GM23338 (cell line): ENCODE data around the gene CNTN5. TPM values are rescaled to one million over a fixed set of nuclear protein-coding genes. Genes with fewer than 3 reads are reported as not detected.

ENCODE experiments used
- ATAC-seq: fragments of 200-7000 bp; cut with Tn5 transposase; 3 replicates; pipeline ENCODE4 v1.9.1; 2020
- DNase-seq: peaks from one replicate; pipeline ENCODE4 v3.0.0-alpha.2; 2015; ENCODE audit warnings: low spot score
- H2AFZ ChIP-seq: fragments of 200-600 bp; sonication (generic); 2 replicates; pipeline ENCODE4 v1.8.0; 2016; ENCODE audit warnings: antibody characterized with exemption, mild to moderate bottlenecking, moderate library complexity
- H3F3A ChIP-seq: fragments of 200-600 bp; sonication (generic); replicated peaks from 2 replicates; pipeline ENCODE4 v1.8.0; 2017; ENCODE audit warnings: antibody characterized with exemption, mixed run types, low read depth
- H3K27ac ChIP-seq: fragments of 200-600 bp; sonication (generic); 2 replicates; pipeline ENCODE4 v1.6.1; 2016; ENCODE audit warnings: low read depth
- H3K27me3 ChIP-seq: fragments of 200-600 bp; sonication (generic); 2 replicates; pipeline ENCODE4 v1.8.0; 2016; ENCODE audit warnings: mild to moderate bottlenecking, mixed run types, moderate library complexity; ENCODE audit not compliant: insufficient read depth
- H3K36me3 ChIP-seq: fragments of 200-600 bp; sonication (generic); 2 replicates; pipeline ENCODE4 v1.8.0; 2016; ENCODE audit warnings: mild to moderate bottlenecking; ENCODE audit not compliant: insufficient read depth
- H3K4me1 ChIP-seq: fragments of 200-600 bp; sonication (generic); 2 replicates; pipeline ENCODE4 v1.8.0; 2016; ENCODE audit warnings: mild to moderate bottlenecking, moderate library complexity; ENCODE audit not compliant: insufficient read depth
- H3K4me2 ChIP-seq: fragments of 200-600 bp; sonication (generic); 2 replicates; pipeline ENCODE4 v1.7.1; 2017; ENCODE audit warnings: mixed run types
- H3K4me3 ChIP-seq: fragments of 200-600 bp; sonication (generic); 2 replicates; pipeline ENCODE4 v1.6.1; 2016; ENCODE audit warnings: mixed run types
- H3K79me2 ChIP-seq: fragments of 200-600 bp; sonication (generic); replicated peaks from 2 replicates; pipeline ENCODE4 v1.8.0; 2017; ENCODE audit warnings: mild to moderate bottlenecking; ENCODE audit not compliant: insufficient read depth
- H3K9me2 ChIP-seq: fragments of 200-600 bp; sonication (generic); 2 replicates; pipeline ENCODE4 v1.8.0; 2017; ENCODE audit not compliant: insufficient read depth
- H4K20me1 ChIP-seq: fragments of 200-600 bp; sonication (generic); replicated peaks from 2 replicates; pipeline ENCODE4 v1.8.0; 2017; ENCODE audit warnings: mild to moderate bottlenecking; ENCODE audit not compliant: insufficient read depth
- H3K27ac Mint-ChIP-seq: 2 replicates; pipeline ENCODE4 v1.8.0; 2020; ENCODE audit warnings: inconsistent platforms, mild to moderate bottlenecking, moderate library complexity, mixed read lengths
- H3K27me3 Mint-ChIP-seq: 3 replicates; pipeline ENCODE4 v1.8.0; 2022; ENCODE audit warnings: low read depth, mild to moderate bottlenecking, moderate library complexity, mixed read lengths, inconsistent platforms; ENCODE audit not compliant: insufficient read depth, poor library complexity
- H3K36me3 Mint-ChIP-seq: 3 replicates; pipeline ENCODE4 v1.8.0; 2021; ENCODE audit warnings: low read depth, mild to moderate bottlenecking, inconsistent platforms, moderate library complexity, mixed read lengths
- H3K4me1 Mint-ChIP-seq: 3 replicates; pipeline ENCODE4 v1.8.0; 2020; ENCODE audit warnings: mild to moderate bottlenecking, inconsistent platforms, mixed read lengths
- H3K4me3 Mint-ChIP-seq: 3 replicates; pipeline ENCODE4 v1.8.0; 2021; ENCODE audit warnings: moderate library complexity, mild to moderate bottlenecking, inconsistent platforms, mixed read lengths
- H3K9me3 Mint-ChIP-seq: 3 replicates; pipeline ENCODE4 v1.8.0; 2020; ENCODE audit warnings: moderate library complexity, mild to moderate bottlenecking, inconsistent platforms, mixed read lengths
- EZH2 ChIP-seq: fragments of 200-600 bp; sonication (generic); IDR thresholded peaks from one replicate; pipeline ENCODE4 v1.8.0; 2017; ENCODE audit warnings: antibody characterized with exemption, mild to moderate bottlenecking, low read depth; ENCODE audit not compliant: unreplicated experiment
- JUNB ChIP-seq: IDR thresholded peaks from one replicate; pipeline ENCODE4 v1.6.1; 2016; ENCODE audit warnings: antibody characterized with exemption; ENCODE audit not compliant: unreplicated experiment
- POLR2AphosphoS5 ChIP-seq: IDR thresholded peaks from 2 replicates; pipeline ENCODE4 v1.6.1; 2016; ENCODE audit warnings: antibody characterized with exemption, low read depth
- STAT1 ChIP-seq: IDR thresholded peaks from one replicate; pipeline ENCODE4 v1.6.1; 2016; ENCODE audit warnings: antibody characterized with exemption; ENCODE audit not compliant: unreplicated experiment
- ZNF114 ChIP-seq: fragments of 250-450 bp; sonication (Bioruptor Pico); IDR thresholded peaks from 2 replicates; pipeline ENCODE4 v1.5.0; 2020; ENCODE audit warnings: mild to moderate bottlenecking, moderate library complexity
- ZNF331 ChIP-seq: fragments of 250-450 bp; sonication (Bioruptor Pico); IDR thresholded peaks from 2 replicates; pipeline ENCODE4 v1.5.0; 2020; ENCODE audit warnings: low read depth, mild to moderate bottlenecking, moderate library complexity
- polyA plus RNA-seq: library from polyadenylated mRNA; unstranded; fragments of >200 nt; fragmentation: Nextera tagmentation; extraction: Ambion mirVana; gene quantifications from 2 replicates; pipeline ENCODE4 v1.2.1, GENCODE V29; 2016
- total RNA-seq: library from RNA; depleted of rRNA; stranded (reverse); fragments of >200 nt; shearing (Covaris generic); gene quantifications from 2 replicates; pipeline ENCODE4 v1.2.3, GENCODE V29; 2014
- TF ChIP-seq, protein P1 (sequence below), 2 experiments: fragments of 200-600 bp in 1 of 2; sonication (generic) in 1 of 2; conservative IDR thresholded peaks; 2 replicates each; pipeline versions ENCODE4 v1.5.1 to v1.6.1; 2016 to 2017; ENCODE audit warnings: antibody characterized with exemption in 2 of 2, low read depth in 2 of 2, mild to moderate bottlenecking in 2 of 2, moderate library complexity in 1 of 2
- TF ChIP-seq, protein P2 (sequence below): IDR thresholded peaks from one replicate; pipeline ENCODE4 v1.6.1; 2018; ENCODE audit warnings: antibody characterized with exemption; ENCODE audit not compliant: unreplicated experiment
- TF ChIP-seq, protein P3 (sequence below): fragments of 250-450 bp; sonication (Bioruptor Pico); IDR thresholded peaks from 2 replicates; pipeline ENCODE4 v1.5.0; 2020; ENCODE audit warnings: mild to moderate bottlenecking, moderate library complexity
- TF ChIP-seq, protein P4 (sequence below): IDR thresholded peaks from 2 replicates; pipeline ENCODE4 v1.6.1; 2016; ENCODE audit warnings: antibody characterized with exemption

CNTN5 gene
- total and polyA plus RNA-seq, 2 experiments from 2014 or later, result not detected

DNA sequence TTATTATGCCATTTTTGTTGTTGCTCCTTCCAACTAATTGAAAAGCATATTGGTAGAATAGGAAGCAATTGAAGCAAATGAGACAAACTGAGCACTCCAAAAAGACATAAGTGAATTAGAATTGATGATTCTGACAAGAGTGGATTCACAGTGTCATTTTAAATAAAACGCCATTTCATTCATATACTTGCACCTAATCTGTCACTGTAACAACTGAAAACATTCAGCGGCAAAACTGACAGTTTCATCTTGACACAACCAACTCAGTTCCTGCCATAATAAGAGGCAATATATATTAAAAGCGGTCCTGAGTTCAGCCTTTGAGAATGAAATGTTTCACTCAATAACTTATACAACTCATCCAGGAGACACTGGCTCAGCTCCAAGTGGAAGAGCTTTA, 306.8 kb downstream of the CNTN5 start (continued):
- TF ChIP-seq, protein P1, sequence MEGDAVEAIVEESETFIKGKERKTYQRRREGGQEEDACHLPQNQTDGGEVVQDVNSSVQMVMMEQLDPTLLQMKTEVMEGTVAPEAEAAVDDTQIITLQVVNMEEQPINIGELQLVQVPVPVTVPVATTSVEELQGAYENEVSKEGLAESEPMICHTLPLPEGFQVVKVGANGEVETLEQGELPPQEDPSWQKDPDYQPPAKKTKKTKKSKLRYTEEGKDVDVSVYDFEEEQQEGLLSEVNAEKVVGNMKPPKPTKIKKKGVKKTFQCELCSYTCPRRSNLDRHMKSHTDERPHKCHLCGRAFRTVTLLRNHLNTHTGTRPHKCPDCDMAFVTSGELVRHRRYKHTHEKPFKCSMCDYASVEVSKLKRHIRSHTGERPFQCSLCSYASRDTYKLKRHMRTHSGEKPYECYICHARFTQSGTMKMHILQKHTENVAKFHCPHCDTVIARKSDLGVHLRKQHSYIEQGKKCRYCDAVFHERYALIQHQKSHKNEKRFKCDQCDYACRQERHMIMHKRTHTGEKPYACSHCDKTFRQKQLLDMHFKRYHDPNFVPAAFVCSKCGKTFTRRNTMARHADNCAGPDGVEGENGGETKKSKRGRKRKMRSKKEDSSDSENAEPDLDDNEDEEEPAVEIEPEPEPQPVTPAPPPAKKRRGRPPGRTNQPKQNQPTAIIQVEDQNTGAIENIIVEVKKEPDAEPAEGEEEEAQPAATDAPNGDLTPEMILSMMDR (conservative IDR thresholded peaks at IDR 0.05; ENCODE audit: low read depth in 2 of 2), result no peak
- no peak for TF ChIP-seq POLR2AphosphoS5
- TF ChIP-seq ZNF331 (CRISPR knock-in tag), result no peak

DNA sequence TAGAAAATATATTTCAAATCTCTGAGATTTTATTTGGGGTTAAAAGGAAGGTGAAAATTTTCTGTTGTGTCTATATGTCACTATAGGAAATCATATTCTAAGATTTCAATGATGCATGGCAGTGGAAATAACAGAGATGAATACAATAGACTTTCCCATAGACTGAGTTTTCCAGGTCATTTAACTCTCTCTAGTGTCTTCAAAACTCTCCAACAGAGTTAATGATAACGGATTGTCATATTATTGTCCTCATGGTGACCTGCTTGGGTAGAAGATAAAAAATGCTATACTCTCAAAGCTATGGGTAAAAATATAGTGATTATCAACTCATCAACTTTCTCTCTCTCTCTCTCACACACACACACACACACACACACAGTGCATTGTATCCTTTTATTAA, 312.9 kb downstream of the CNTN5 start:
- H3K36me3 Mint-ChIP-seq, result no peaks in the 10 kb centered on the region
- H3K27me3 Mint-ChIP-seq, result no peaks in the 10 kb centered on the region
- no peak overlapping the region for H3K27ac Mint-ChIP-seq
- TF ChIP-seq, protein P2, sequence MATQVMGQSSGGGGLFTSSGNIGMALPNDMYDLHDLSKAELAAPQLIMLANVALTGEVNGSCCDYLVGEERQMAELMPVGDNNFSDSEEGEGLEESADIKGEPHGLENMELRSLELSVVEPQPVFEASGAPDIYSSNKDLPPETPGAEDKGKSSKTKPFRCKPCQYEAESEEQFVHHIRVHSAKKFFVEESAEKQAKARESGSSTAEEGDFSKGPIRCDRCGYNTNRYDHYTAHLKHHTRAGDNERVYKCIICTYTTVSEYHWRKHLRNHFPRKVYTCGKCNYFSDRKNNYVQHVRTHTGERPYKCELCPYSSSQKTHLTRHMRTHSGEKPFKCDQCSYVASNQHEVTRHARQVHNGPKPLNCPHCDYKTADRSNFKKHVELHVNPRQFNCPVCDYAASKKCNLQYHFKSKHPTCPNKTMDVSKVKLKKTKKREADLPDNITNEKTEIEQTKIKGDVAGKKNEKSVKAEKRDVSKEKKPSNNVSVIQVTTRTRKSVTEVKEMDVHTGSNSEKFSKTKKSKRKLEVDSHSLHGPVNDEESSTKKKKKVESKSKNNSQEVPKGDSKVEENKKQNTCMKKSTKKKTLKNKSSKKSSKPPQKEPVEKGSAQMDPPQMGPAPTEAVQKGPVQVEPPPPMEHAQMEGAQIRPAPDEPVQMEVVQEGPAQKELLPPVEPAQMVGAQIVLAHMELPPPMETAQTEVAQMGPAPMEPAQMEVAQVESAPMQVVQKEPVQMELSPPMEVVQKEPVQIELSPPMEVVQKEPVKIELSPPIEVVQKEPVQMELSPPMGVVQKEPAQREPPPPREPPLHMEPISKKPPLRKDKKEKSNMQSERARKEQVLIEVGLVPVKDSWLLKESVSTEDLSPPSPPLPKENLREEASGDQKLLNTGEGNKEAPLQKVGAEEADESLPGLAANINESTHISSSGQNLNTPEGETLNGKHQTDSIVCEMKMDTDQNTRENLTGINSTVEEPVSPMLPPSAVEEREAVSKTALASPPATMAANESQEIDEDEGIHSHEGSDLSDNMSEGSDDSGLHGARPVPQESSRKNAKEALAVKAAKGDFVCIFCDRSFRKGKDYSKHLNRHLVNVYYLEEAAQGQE, result no peak
- TF ChIP-seq, protein P3, sequence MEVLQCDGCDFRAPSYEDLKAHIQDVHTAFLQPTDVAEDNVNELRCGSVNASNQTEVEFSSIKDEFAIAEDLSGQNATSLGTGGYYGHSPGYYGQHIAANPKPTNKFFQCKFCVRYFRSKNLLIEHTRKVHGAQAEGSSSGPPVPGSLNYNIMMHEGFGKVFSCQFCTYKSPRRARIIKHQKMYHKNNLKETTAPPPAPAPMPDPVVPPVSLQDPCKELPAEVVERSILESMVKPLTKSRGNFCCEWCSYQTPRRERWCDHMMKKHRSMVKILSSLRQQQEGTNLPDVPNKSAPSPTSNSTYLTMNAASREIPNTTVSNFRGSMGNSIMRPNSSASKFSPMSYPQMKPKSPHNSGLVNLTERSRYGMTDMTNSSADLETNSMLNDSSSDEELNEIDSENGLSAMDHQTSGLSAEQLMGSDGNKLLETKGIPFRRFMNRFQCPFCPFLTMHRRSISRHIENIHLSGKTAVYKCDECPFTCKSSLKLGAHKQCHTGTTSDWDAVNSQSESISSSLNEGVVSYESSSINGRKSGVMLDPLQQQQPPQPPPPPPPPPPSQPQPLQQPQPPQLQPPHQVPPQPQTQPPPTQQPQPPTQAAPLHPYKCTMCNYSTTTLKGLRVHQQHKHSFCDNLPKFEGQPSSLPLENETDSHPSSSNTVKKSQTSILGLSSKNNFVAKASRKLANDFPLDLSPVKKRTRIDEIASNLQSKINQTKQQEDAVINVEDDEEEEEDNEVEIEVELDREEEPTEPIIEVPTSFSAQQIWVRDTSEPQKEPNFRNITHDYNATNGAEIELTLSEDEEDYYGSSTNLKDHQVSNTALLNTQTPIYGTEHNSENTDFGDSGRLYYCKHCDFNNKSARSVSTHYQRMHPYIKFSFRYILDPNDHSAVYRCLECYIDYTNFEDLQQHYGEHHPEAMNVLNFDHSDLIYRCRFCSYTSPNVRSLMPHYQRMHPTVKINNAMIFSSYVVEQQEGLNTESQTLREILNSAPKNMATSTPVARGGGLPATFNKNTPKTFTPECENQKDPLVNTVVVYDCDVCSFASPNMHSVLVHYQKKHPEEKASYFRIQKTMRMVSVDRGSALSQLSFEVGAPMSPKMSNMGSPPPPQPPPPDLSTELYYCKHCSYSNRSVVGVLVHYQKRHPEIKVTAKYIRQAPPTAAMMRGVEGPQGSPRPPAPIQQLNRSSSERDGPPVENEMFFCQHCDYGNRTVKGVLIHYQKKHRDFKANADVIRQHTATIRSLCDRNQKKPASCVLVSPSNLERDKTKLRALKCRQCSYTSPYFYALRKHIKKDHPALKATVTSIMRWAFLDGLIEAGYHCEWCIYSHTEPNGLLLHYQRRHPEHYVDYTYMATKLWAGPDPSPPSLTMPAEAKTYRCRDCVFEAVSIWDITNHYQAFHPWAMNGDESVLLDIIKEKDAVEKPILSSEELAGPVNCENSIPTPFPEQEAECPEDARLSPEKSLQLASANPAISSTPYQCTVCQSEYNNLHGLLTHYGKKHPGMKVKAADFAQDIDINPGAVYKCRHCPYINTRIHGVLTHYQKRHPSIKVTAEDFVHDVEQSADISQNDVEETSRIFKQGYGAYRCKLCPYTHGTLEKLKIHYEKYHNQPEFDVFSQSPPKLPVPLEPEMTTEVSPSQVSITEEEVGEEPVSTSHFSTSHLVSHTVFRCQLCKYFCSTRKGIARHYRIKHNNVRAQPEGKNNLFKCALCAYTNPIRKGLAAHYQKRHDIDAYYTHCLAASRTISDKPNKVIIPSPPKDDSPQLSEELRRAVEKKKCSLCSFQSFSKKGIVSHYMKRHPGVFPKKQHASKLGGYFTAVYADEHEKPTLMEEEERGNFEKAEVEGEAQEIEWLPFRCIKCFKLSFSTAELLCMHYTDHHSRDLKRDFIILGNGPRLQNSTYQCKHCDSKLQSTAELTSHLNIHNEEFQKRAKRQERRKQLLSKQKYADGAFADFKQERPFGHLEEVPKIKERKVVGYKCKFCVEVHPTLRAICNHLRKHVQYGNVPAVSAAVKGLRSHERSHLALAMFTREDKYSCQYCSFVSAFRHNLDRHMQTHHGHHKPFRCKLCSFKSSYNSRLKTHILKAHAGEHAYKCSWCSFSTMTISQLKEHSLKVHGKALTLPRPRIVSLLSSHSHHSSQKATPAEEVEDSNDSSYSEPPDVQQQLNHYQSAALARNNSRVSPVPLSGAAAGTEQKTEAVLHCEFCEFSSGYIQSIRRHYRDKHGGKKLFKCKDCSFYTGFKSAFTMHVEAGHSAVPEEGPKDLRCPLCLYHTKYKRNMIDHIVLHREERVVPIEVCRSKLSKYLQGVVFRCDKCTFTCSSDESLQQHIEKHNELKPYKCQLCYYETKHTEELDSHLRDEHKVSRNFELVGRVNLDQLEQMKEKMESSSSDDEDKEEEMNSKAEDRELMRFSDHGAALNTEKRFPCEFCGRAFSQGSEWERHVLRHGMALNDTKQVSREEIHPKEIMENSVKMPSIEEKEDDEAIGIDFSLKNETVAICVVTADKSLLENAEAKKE, result no peak
- TF ChIP-seq ZNF331 (CRISPR knock-in tag) (no peak), JUNB (no peak), EZH2 (no peak), ZNF114 (CRISPR knock-in tag) (no peak), STAT1 (no peak)
- TF ChIP-seq, protein P1 (conservative IDR thresholded peaks at IDR 0.05; ENCODE audit: low read depth in 2 of 2), result no peak
- TF ChIP-seq, protein P4, sequence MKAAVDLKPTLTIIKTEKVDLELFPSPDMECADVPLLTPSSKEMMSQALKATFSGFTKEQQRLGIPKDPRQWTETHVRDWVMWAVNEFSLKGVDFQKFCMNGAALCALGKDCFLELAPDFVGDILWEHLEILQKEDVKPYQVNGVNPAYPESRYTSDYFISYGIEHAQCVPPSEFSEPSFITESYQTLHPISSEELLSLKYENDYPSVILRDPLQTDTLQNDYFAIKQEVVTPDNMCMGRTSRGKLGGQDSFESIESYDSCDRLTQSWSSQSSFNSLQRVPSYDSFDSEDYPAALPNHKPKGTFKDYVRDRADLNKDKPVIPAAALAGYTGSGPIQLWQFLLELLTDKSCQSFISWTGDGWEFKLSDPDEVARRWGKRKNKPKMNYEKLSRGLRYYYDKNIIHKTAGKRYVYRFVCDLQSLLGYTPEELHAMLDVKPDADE, result no peak

More for the DNA sequence above, 312.9 kb downstream of the CNTN5 start:
- H2AFZ ChIP-seq, result no peak overlapping the region
- no peaks in the 10 kb centered on the region for H4K20me1 ChIP-seq
- peaks cover 2% of the 10 kb centered on the region; the same call in 1 of the 3 replicates for H3K9me3 Mint-ChIP-seq
- H3K36me3 ChIP-seq, result no peaks in the 10 kb centered on the region
- H3K4me3 ChIP-seq, result no peak overlapping the region
- H3K79me2 ChIP-seq, result no peaks in the 10 kb centered on the region
- no peaks in the 10 kb centered on the region for H3K4me1 ChIP-seq
- ATAC-seq, result no peak
- H3K4me1 Mint-ChIP-seq, result peaks cover 2% of the 10 kb centered on the region; the same call in 1 of the 3 replicates
- H3K27me3 ChIP-seq, result no peaks in the 10 kb centered on the region
- no peak overlapping the region for H3K4me2 ChIP-seq
- no peaks in the 10 kb centered on the region for H3F3A ChIP-seq
- H3K27ac ChIP-seq, result no peak overlapping the region
- no peak overlapping the region for H3K4me3 Mint-ChIP-seq
- no peak for DNase-seq
- no peaks in the 10 kb centered on the region for H3K9me2 ChIP-seq
